Hippocampal formation (tissue), 2 donors: ENCODE data around the gene CEBPG.
A peak's percentile ranks its signal among the peaks of the same experiment; 100 is the strongest.

Experiments used
- DNase-seq, 2 donors: peaks; one replicate each; lab custom pipeline; 2025; lab: John Stamatoyannopoulos, UW

The CEBPG gene

GRCh38 chr19:33406521-33407139 lies 33.1 kb downstream of the CEBPG start:
- DNase-seq = peak in 1 of 2 donors; percentile 55

GRCh38 chr19:33407140-33407551 lies 33.6 kb downstream of the CEBPG start:
- no peak for DNase-seq

GRCh38 chr19:33407716-33408115 lies 34.2 kb downstream of the CEBPG start:
- no peak for DNase-seq

- no peak for DNase-seq
Measured at GRCh38 chr19:33408116-33408515, 34.6 kb downstream of the CEBPG start.

GRCh38 chr19:33408538-33409434 lies 35.3 kb downstream of the CEBPG start:
- DNase-seq = no peak

- DNase-seq = no peak
Measured at GRCh38 chr19:33409906-33410685, 36.6 kb downstream of the CEBPG start.

- no peak for DNase-seq
Measured at GRCh38 chr19:33410915-33411401, 37.4 kb downstream of the CEBPG start.

GRCh38 chr19:33411621-33412180 lies 38.2 kb downstream of the CEBPG start:
- DNase-seq = no peak

- no peak for DNase-seq
Measured at GRCh38 chr19:33412601-33413425, 39.3 kb downstream of the CEBPG start.

- DNase-seq = no peak
Measured at GRCh38 chr19:33413426-33413725, 39.9 kb downstream of the CEBPG start.

GRCh38 chr19:33413868-33414666 lies 40.6 kb downstream of the CEBPG start:
- no peak for DNase-seq

GRCh38 chr19:33414667-33415605 lies 41.4 kb downstream of the CEBPG start:
- no peak for DNase-seq

- DNase-seq = peak; percentile 18 to 44
Measured at GRCh38 chr19:33416307-33417215, 43.1 kb downstream of the CEBPG start.

- DNase-seq = no peak
Measured at GRCh38 chr19:33417751-33418150, 44.2 kb downstream of the CEBPG start.

- DNase-seq = no peak
Measured at GRCh38 chr19:33418461-33418860, 45.0 kb downstream of the CEBPG start.

- DNase-seq = no peak
Measured at GRCh38 chr19:33418871-33419787, 45.6 kb downstream of the CEBPG start.

GRCh38 chr19:33419788-33420130 lies 46.2 kb downstream of the CEBPG start:
- DNase-seq = no peak
